Measurements from ENCODE around the gene PDXP. TPM values are rescaled to one million over a fixed set of nuclear protein-coding genes. Genes with fewer than 3 reads are reported as not detected.

The PDXP gene
- total and polyA plus RNA-seq, 2 of the 4 experiments (the other 2 are of a cell fraction): 5.4 to 24.1 TPM

- Histone ChIP-seq H3K9ac (ENCODE audit: low read depth, low read length) (no peak overlapping the region), H4K5ac (ENCODE audit: low read depth, low read length) (no peak overlapping the region), H3K27me3 (ENCODE audit: control insufficient read depth, insufficient read depth, low read length) (no peaks in the 10 kb centered on the region), H2AK5ac (ENCODE audit: low read depth, low read length) (no peak overlapping the region), H4K20me1 (ENCODE audit: insufficient read depth, low read length) (peaks cover 11% of the 10 kb centered on the region), H3K4me2 (ENCODE audit: low read depth, low read length) (no peak overlapping the region), H3K9me3 (ENCODE audit: control insufficient read depth, insufficient read depth, low read length) (no peaks in the 10 kb centered on the region), H3K4ac (ENCODE audit: low read depth, low read length) (no peak overlapping the region), H2BK120ac (ENCODE audit: low read depth, low read length) (no peak overlapping the region), H4K8ac (ENCODE audit: low read depth in 2 of 2, low read length in 2 of 2) (no peak overlapping the region), H3K9me1 (ENCODE audit: insufficient read depth, low read length) (peaks cover 4% of the 10 kb centered on the region), H3K4me1 (ENCODE audit: control insufficient read depth, insufficient read depth, low read length) (peaks cover 7% of the 10 kb centered on the region), H3K56ac (ENCODE audit: extremely low read depth, insufficient read depth, low read length) (no peak overlapping the region), H4K91ac (ENCODE audit: insufficient read depth, low read depth, low read length) (no peak overlapping the region), H2BK15ac (ENCODE audit: low read depth, low read length) (no peak overlapping the region), H3K18ac (ENCODE audit: low read depth, low read length) (no peak overlapping the region), H2AK9ac (replicated peaks; ENCODE audit: low read depth, low read length, poor library complexity) (no peak overlapping the region), H3K36me3 (ENCODE audit: control insufficient read depth, insufficient read depth, low read length) (peaks cover 30% of the 10 kb centered on the region), H3K4me3 (ENCODE audit: insufficient read depth, low read depth, low read length) (no peak overlapping the region), H2BK5ac (ENCODE audit: low read depth, low read length, poor library complexity, severe bottlenecking) (no peak overlapping the region), H2AFZ (replicated peaks; ENCODE audit: low read length, poor library complexity) (no peak overlapping the region), H3K14ac (replicated peaks; ENCODE audit: low read depth, low read length) (no peak overlapping the region), H3K23ac (ENCODE audit: low read depth, low read length) (no peak overlapping the region), H2BK20ac (ENCODE audit: low read depth, low read length) (no peak overlapping the region), H3K27ac (ENCODE audit: insufficient read depth, low read length) (no peak overlapping the region), H3K79me1 (ENCODE audit: low read depth in 1 of 2, low read length in 2 of 2) (peaks cover 10 to 12% of the 10 kb centered on the region in 2 experiments; a peak in 3 of 4 replicates)
- no peak for TF ChIP-seq USF2 (IDR thresholded peaks at IDR 0.05; ENCODE audit: low read depth, low read length)
- no peak for TF ChIP-seq NFE2L2 (IDR thresholded peaks at IDR 0.05; ENCODE audit: low read depth, low read length)
- TF ChIP-seq FOS (IDR thresholded peaks at IDR 0.05; ENCODE audit: low read depth, low read length): no peak
- no peak for TF ChIP-seq MAZ (IDR thresholded peaks at IDR 0.05; ENCODE audit: borderline replicate concordance, low read depth, low read length)
- no peak for TF ChIP-seq RCOR1 (IDR thresholded peaks at IDR 0.05; ENCODE audit: insufficient replicate concordance, low read length)
- no peak for TF ChIP-seq CEBPB (IDR thresholded peaks at IDR 0.05; ENCODE audit: low read depth, low read length)
- TF ChIP-seq POLR2A (IDR thresholded peaks at IDR 0.05; ENCODE audit: low read depth, low read length): no peak
- no peak for TF ChIP-seq MXI1 (IDR thresholded peaks at IDR 0.05; ENCODE audit: borderline replicate concordance, low read depth, low read length)
- TF ChIP-seq SMC3 (IDR thresholded peaks at IDR 0.05; ENCODE audit: low read depth, low read length): no peak
- TF ChIP-seq RAD21 (IDR thresholded peaks at IDR 0.05; ENCODE audit: low read length): no peak
- TF ChIP-seq, protein P1, sequence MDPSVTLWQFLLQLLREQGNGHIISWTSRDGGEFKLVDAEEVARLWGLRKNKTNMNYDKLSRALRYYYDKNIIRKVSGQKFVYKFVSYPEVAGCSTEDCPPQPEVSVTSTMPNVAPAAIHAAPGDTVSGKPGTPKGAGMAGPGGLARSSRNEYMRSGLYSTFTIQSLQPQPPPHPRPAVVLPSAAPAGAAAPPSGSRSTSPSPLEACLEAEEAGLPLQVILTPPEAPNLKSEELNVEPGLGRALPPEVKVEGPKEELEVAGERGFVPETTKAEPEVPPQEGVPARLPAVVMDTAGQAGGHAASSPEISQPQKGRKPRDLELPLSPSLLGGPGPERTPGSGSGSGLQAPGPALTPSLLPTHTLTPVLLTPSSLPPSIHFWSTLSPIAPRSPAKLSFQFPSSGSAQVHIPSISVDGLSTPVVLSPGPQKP (IDR thresholded peaks at IDR 0.05; ENCODE audit: borderline replicate concordance, low read depth, low read length): no peak
- TF ChIP-seq BHLHE40 (IDR thresholded peaks at IDR 0.05; ENCODE audit: low read depth, low read length): no peak
- no peak for TF ChIP-seq MAFK (IDR thresholded peaks at IDR 0.05; ENCODE audit: low read depth, low read length)
- in situ Hi-C loops (cut with MboI; ENCODE audit: low sequenced_read_pairs): no loop called here
- DNase-seq (no peak), ATAC-seq (ENCODE audit: low read depth) (no peak)
- intact Hi-C loops (cut with micrococcal nuclease): no loop called here
- WGBS, 2 experiments (ENCODE audit: extremely low coverage in 2 of 2, insufficient read length in 1 of 2): no CpG with 5 or more reads among the region's 17 CpGs
- ChIA-PET POLR2A (ENCODE audit: unreplicated experiment) (no interaction called here), CTCF (no interaction called here)
- no TSS peak for BruUV-seq (replicated peaks)
- dilution Hi-C loops (cut with HindIII; ENCODE audit: low sequenced_read_pairs, unreplicated experiment): no loop called here
Measured at GRCh38 chr22:37655252-37655563, 3.3 kb upstream of the PDXP start.
